ENCODE data around the gene ADAT1.

Gene ADAT1

DNA sequence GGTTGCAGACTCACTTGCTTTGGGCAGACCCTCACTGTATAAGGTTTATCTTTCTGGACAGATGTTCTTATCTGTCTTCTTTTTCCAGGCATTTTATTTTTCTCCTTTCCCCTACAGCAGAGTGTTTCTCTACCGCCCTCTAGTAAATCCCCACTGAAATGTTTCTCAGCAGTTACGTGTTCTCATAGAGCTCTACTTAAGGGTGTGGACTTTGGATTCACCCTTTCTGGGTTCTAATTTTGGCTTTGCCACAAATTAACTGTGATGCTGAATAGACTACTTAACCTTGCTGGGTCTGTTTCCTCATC lies 2.0 kb downstream of the ADAT1 start:
- TF ChIP-seq, protein P1, sequence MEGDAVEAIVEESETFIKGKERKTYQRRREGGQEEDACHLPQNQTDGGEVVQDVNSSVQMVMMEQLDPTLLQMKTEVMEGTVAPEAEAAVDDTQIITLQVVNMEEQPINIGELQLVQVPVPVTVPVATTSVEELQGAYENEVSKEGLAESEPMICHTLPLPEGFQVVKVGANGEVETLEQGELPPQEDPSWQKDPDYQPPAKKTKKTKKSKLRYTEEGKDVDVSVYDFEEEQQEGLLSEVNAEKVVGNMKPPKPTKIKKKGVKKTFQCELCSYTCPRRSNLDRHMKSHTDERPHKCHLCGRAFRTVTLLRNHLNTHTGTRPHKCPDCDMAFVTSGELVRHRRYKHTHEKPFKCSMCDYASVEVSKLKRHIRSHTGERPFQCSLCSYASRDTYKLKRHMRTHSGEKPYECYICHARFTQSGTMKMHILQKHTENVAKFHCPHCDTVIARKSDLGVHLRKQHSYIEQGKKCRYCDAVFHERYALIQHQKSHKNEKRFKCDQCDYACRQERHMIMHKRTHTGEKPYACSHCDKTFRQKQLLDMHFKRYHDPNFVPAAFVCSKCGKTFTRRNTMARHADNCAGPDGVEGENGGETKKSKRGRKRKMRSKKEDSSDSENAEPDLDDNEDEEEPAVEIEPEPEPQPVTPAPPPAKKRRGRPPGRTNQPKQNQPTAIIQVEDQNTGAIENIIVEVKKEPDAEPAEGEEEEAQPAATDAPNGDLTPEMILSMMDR (IDR thresholded peaks at IDR 0.05; ENCODE audit: extremely low read depth, missing control alignments), result peak; percentile 44
- peak; percentile 22 for DNase-seq (ENCODE audit: low spot score)

DNA sequence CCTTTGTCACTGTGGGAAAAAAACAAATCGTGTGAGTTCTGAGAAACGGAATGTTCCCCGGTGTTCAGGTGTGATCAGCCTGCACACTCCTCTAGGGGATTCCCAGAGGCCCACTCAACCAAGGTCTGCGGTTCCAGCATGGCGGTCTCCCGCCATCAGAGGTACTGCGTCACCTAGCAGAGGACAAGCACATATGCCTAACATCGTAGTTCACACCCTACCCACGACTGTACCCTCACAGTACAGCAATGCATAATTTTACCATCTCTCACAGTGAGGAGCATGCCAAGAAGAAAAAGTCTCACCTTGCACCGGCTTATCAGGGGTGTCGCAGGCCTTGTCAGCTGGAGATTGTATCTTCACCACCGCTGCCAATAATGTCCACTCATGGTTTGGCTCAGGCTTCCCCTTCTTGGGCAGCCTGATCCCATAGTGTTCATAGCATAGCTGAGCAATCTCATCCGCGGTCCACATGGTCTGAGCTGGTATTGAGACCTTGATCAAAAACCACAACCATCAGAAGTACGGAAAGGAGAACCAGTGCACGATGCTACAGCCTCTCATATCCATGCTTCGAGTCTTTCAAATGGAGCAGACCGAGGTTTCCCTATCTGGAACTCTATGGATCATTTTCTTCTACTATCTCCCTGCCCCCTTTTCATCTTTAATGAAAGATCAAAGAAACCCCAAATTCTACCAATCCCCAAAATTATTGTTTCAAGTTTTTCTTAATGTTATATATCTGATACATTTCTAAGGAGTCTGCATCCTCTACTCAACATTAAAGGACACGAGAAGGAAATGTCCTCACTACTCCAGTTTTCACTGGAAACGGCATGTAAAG lies 2.5 kb downstream of the ADAT1 start:
- TF ChIP-seq, protein P1 (IDR thresholded peaks at IDR 0.05; ENCODE audit: extremely low read depth, missing control alignments), result no peak
- DNase-seq (ENCODE audit: low spot score), result no peak

DNA sequence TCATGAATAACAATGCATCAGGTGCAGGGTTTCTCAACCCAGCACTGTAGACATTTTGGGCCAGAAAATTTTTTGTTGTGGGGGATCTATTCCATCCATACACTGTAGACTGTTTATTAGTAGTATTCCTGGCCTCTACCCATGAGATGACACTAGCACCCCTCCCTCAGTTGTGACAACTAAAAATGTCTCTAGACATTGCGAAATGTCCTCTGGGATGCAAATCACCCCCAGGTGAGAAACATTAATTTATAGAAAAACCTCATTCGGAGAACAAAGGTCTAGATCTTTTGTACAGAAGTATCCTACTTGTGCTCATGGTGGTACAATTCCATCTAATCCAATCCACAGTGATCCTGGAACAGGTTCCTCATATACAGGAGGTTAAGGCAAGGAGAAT lies 4.3 kb downstream of the ADAT1 start:
- no peak for DNase-seq (ENCODE audit: low spot score)
- TF ChIP-seq, protein P1 (IDR thresholded peaks at IDR 0.05; ENCODE audit: extremely low read depth, missing control alignments), result no peak

DNA sequence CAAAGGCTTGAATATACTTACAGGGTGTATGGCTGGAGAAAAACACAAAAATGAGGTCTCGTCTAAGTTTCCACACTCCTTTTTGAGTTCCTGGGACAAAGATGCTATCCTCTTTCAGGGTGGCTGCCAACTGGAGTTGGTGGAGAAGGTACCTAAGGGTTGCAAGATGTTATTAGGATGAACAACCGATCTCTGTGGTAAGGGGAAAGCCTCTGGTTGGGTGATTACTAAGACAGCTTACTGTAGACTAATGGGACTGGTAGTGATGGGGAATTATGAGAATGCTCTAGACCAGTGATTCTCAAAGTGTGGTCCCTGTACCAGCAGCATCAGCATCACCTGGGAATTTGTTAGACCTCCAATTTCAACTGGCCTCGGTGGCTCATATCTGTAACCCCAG lies 6.0 kb downstream of the ADAT1 start:
- DNase-seq (ENCODE audit: low spot score), result no peak
- TF ChIP-seq, protein P1 (IDR thresholded peaks at IDR 0.05; ENCODE audit: extremely low read depth, missing control alignments), result no peak

DNA sequence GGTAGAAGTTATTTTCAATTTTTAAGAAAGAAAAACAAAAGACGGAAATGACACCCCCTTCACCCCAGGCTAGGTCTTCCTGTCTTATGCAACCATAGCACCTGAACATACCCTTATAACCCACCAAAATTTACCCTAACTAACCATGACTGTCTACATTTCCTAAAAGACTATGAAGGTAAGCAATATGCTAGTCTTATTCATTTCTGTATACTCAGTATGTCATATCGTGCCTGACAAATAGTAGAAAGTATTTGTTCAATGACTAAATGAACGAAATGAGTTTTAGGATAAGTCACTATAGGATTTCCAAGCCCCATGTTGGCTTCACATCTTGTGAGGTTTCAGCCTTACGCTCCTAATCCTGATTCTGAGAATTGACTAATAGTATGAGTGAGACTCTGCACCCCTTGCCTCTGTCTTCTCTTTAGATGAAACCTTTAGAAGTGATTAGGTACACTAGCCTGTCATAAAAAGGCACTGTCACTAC lies 6.5 kb downstream of the ADAT1 start:
- DNase-seq (ENCODE audit: low spot score), result no peak
- TF ChIP-seq, protein P1 (IDR thresholded peaks at IDR 0.05; ENCODE audit: extremely low read depth, missing control alignments), result no peak

DNA sequence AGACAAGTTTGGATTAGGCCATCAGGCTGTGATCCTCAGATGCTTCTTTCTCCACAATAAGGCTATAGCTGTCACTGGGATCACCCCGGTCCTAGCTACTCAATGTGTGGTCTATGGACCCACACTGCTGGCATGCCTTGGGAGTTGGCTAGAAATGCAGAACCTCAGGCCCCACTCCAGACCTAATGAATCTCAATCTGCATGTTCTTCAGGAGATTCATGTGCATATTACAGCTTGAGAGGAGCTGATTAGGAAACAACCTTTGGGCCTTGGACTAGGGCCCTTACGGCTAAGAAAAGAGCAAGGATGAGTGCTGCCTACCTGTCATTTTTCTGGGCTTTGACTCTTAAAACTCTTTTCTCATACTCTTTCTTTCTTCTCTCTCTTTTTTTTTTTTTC lies 7.5 kb downstream of the ADAT1 start:
- TF ChIP-seq, protein P1 (IDR thresholded peaks at IDR 0.05; ENCODE audit: extremely low read depth, missing control alignments), result no peak
- DNase-seq (ENCODE audit: low spot score), result no peak

DNA sequence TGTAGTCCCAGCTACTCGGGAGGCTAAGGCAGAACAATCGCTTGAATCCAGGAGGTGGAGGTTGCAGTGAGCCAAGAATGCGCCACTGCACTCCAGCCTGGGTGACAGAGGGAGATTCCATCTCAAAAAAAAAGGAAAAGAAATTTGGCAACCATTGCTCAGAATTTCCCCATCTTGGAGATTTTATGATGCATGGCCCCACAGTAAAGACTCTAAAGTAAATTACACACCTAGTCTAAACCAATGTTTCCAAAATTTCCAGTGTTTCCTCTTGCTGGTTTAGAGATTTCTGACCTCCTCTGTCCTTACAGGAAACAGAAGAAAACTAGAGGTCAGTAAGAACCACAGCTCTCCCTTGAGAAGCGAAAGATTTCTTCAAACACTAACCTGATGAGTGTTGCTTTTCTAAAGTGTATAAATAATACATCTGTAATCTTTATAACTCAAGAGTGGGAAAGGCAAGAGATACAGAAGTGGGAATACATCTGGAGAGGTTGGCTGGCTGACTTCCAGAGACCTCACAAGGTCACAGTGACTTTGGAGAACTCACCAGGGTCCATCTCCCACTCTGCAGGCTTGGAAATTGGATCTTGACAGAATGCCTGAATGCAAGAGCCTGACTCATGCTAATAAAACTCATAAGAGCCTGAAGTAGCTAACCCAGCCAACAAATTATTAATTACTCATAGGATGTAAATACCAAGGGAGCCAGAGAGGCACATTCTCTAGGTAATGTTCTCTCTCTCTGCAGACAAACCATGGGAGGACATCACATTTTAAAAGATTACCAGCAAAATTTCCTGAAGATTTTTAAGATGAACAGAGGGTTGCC lies 8.8 kb downstream of the ADAT1 start:
- DNase-seq (ENCODE audit: low spot score), result no peak
- TF ChIP-seq, protein P1 (IDR thresholded peaks at IDR 0.05; ENCODE audit: extremely low read depth, missing control alignments), result no peak
